Measurements from ENCODE around the gene SH3TC2.

SH3TC2 gene

GRCh38 chr5:148967783-148968182 is 95.1 kb downstream of the SH3TC2 start:
- DNase-seq, result no peak

GRCh38 chr5:148966938-148967337 is 95.9 kb downstream of the SH3TC2 start:
- DNase-seq, result no peak

- no peak for DNase-seq
Observed at GRCh38 chr5:148966348-148966747, 96.5 kb downstream of the SH3TC2 start.

GRCh38 chr5:148965511-148966265 is 97.2 kb downstream of the SH3TC2 start:
- DNase-seq, result peak; percentile 40

- DNase-seq, result no peak
Observed at GRCh38 chr5:148963664-148964063, 99.2 kb downstream of the SH3TC2 start.

- DNase-seq, result no peak
Observed at GRCh38 chr5:148962761-148963324, 100.0 kb downstream of the SH3TC2 start.

GRCh38 chr5:148962200-148962550 is 100.7 kb downstream of the SH3TC2 start:
- DNase-seq, result no peak

GRCh38 chr5:148961261-148962199 is 101.3 kb downstream of the SH3TC2 start:
- DNase-seq, result no peak

- no peak for DNase-seq
Observed at GRCh38 chr5:148960070-148960769, 102.6 kb downstream of the SH3TC2 start.

- no peak for DNase-seq
Observed at GRCh38 chr5:148957591-148958202, 105.2 kb downstream of the SH3TC2 start.

- DNase-seq, result no peak
Observed at GRCh38 chr5:148956477-148957385, 106.1 kb downstream of the SH3TC2 start.

Measured in 8988T (cell line).